ENCODE data around the gene ROR2.

Gene ROR2

GRCh38 chr9:91812191-91812590, 137.8 kb downstream of the ROR2 start:
- TF ChIP-seq POU6F1 (CRISPR knock-in tag; IDR thresholded peaks at IDR 0.05; ENCODE audit: borderline replicate concordance, low read depth) (no peak), PATZ1 (CRISPR knock-in tag; IDR thresholded peaks at IDR 0.05; ENCODE audit: borderline replicate concordance) (no peak)
- ATAC-seq = no peak

- no peak for ATAC-seq
- TF ChIP-seq PPARA (CRISPR knock-in tag; IDR thresholded peaks at IDR 0.05; ENCODE audit: borderline replicate concordance) (no peak), ZNF8 (CRISPR knock-in tag; IDR thresholded peaks at IDR 0.05) (no peak), CREB5 (CRISPR knock-in tag; IDR thresholded peaks at IDR 0.05; ENCODE audit: low read depth) (no peak), ZNF70 (CRISPR knock-in tag; IDR thresholded peaks at IDR 0.05) (no peak), POU6F1 (CRISPR knock-in tag; IDR thresholded peaks at IDR 0.05; ENCODE audit: borderline replicate concordance, low read depth) (no peak), ISL1 (CRISPR knock-in tag; IDR thresholded peaks at IDR 0.05) (no peak), TCF4 (CRISPR knock-in tag; IDR thresholded peaks at IDR 0.05; ENCODE audit: borderline replicate concordance) (no peak), ZFP30 (CRISPR knock-in tag; IDR thresholded peaks at IDR 0.05) (no peak), BACH2 (CRISPR knock-in tag; IDR thresholded peaks at IDR 0.05; ENCODE audit: borderline replicate concordance) (no peak), SNAI2 (CRISPR knock-in tag; IDR thresholded peaks at IDR 0.05) (no peak), ARNTL (CRISPR knock-in tag; IDR thresholded peaks at IDR 0.05; ENCODE audit: borderline replicate concordance, low read depth) (no peak), PATZ1 (CRISPR knock-in tag; IDR thresholded peaks at IDR 0.05; ENCODE audit: borderline replicate concordance) (no peak), CSRNP3 (CRISPR knock-in tag; IDR thresholded peaks at IDR 0.05) (no peak)
Observed at GRCh38 chr9:91811024-91811909, 138.8 kb downstream of the ROR2 start.

- no peak for ATAC-seq
- TF ChIP-seq CSRNP3 (CRISPR knock-in tag; IDR thresholded peaks at IDR 0.05) = no peak
- no peak for TF ChIP-seq TSHZ2 (CRISPR knock-in tag; IDR thresholded peaks at IDR 0.05)
Observed at GRCh38 chr9:91810286-91810905, 139.6 kb downstream of the ROR2 start.

Measured in SK-N-SH treated with all-trans-retinoic acid at 6 μM for 48 hours (cell line).